Hypothalamus (tissue), 51 donors: ENCODE measurements around the gene PTPRU.

ENCODE experiments used
- DNase-seq, 51 donors: peaks; one replicate each; lab custom pipeline; 2025; lab: John Stamatoyannopoulos, UW

PTPRU gene

GRCh38 chr1:29355375-29355774, 119.1 kb downstream of the PTPRU start:
- peak in 2 of 51 donors; percentile 3 to 11 for DNase-seq

GRCh38 chr1:29356663-29357062, 120.3 kb downstream of the PTPRU start:
- DNase-seq = no peak

- no peak for DNase-seq
Observed at GRCh38 chr1:29357452-29357851, 121.1 kb downstream of the PTPRU start.

GRCh38 chr1:29358183-29358582, 121.9 kb downstream of the PTPRU start:
- DNase-seq = no peak

GRCh38 chr1:29360768-29361167, 124.4 kb downstream of the PTPRU start:
- no peak for DNase-seq

- DNase-seq = no peak
Observed at GRCh38 chr1:29361686-29362085, 125.4 kb downstream of the PTPRU start.

- DNase-seq = no peak
Observed at GRCh38 chr1:29362116-29362515, 125.8 kb downstream of the PTPRU start.

- no peak for DNase-seq
Observed at GRCh38 chr1:29362764-29363163, 126.4 kb downstream of the PTPRU start.

- DNase-seq = no peak
Observed at GRCh38 chr1:29363536-29363935, 127.2 kb downstream of the PTPRU start.

- no peak for DNase-seq
Observed at GRCh38 chr1:29364101-29364678, 127.9 kb downstream of the PTPRU start.

- no peak for DNase-seq
Observed at GRCh38 chr1:29365906-29366670, 129.8 kb downstream of the PTPRU start.

- no peak for DNase-seq
Observed at GRCh38 chr1:29368936-29369932, 132.9 kb downstream of the PTPRU start.

- DNase-seq = no peak
Observed at GRCh38 chr1:29370067-29370466, 133.7 kb downstream of the PTPRU start.

- DNase-seq = no peak
Observed at GRCh38 chr1:29371332-29371731, 135.0 kb downstream of the PTPRU start.

- DNase-seq = no peak
Observed at GRCh38 chr1:29372108-29372507, 135.8 kb downstream of the PTPRU start.
